ENCODE results near the gene DISC1.

DNA sequence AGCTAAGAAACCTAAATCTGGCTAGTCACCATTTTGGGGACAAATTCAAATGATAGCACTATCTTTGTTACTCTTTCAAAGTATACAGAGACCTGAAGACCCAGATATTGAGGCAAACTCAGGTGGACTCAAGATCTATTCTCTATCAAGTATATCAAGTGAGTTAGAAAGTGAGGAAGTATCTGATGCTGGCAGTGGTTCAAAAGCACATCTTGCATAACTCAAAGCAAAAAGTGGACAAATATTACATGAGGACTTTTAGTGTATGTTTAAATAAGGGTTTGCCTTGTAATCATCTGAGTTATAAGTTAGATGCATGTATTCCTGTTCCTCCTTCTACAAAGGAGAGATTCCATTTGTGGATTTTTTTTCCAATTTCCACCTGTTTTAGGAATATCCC, 338.4 kb downstream of the DISC1 start:
- TF ChIP-seq, protein P1, sequence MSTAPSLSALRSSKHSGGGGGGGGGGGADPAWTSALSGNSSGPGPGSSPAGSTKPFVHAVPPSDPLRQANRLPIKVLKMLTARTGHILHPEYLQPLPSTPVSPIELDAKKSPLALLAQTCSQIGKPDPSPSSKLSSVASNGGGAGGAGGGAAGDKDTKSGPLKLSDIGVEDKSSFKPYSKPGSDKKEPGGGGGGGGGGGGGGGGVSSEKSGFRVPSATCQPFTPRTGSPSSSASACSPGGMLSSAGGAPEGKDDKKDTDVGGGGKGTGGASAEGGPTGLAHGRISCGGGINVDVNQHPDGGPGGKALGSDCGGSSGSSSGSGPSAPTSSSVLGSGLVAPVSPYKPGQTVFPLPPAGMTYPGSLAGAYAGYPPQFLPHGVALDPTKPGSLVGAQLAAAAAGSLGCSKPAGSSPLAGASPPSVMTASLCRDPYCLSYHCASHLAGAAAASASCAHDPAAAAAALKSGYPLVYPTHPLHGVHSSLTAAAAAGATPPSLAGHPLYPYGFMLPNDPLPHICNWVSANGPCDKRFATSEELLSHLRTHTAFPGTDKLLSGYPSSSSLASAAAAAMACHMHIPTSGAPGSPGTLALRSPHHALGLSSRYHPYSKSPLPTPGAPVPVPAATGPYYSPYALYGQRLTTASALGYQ (CRISPR knock-in tag; IDR thresholded peaks at IDR 0.05) = no peak
- no peak for TF ChIP-seq ZBTB38 (CRISPR knock-in tag; IDR thresholded peaks at IDR 0.05)
- TF ChIP-seq, protein P2, sequence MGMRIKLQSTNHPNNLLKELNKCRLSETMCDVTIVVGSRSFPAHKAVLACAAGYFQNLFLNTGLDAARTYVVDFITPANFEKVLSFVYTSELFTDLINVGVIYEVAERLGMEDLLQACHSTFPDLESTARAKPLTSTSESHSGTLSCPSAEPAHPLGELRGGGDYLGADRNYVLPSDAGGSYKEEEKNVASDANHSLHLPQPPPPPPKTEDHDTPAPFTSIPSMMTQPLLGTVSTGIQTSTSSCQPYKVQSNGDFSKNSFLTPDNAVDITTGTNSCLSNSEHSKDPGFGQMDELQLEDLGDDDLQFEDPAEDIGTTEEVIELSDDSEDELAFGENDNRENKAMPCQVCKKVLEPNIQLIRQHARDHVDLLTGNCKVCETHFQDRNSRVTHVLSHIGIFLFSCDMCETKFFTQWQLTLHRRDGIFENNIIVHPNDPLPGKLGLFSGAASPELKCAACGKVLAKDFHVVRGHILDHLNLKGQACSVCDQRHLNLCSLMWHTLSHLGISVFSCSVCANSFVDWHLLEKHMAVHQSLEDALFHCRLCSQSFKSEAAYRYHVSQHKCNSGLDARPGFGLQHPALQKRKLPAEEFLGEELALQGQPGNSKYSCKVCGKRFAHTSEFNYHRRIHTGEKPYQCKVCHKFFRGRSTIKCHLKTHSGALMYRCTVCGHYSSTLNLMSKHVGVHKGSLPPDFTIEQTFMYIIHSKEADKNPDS (CRISPR knock-in tag; IDR thresholded peaks at IDR 0.05) = no peak
- TF ChIP-seq HDAC2 (CRISPR knock-in tag; IDR thresholded peaks at IDR 0.05) = no peak
- TF ChIP-seq, protein P3, sequence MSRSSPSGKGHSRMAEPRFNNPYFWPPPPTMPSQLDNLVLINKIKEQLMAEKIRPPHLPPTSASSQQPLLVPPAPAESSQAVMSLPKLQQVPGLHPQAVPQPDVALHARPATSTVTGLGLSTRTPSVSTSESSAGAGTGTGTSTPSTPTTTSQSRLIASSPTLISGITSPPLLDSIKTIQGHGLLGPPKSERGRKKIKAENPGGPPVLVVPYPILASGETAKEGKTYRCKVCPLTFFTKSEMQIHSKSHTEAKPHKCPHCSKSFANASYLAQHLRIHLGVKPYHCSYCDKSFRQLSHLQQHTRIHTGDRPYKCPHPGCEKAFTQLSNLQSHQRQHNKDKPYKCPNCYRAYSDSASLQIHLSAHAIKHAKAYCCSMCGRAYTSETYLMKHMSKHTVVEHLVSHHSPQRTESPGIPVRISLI (CRISPR knock-in tag; IDR thresholded peaks at IDR 0.05; ENCODE audit: borderline replicate concordance) = no peak
- TF ChIP-seq PHF8 (CRISPR knock-in tag; IDR thresholded peaks at IDR 0.05) = no peak
- no peak for TF ChIP-seq ZNF354B (CRISPR knock-in tag; IDR thresholded peaks at IDR 0.05)
- TF ChIP-seq KLF9 (CRISPR knock-in tag; IDR thresholded peaks at IDR 0.05; ENCODE audit: low read depth) = no peak
